Endothelial cell of umbilical vein (primary cell): ENCODE measurements around the gene RARS1. TPM values are rescaled to one million over a fixed set of nuclear protein-coding genes. Genes with fewer than 3 reads are reported as not detected.

Experiments used
- BruUV-seq: library from RNA; stranded (reverse); fragments of 400-500 nt; replicated peaks from 2 replicates; lab custom pipeline; 2021; lab: Mats Ljungman, UMichigan
- CTCF ChIA-PET: fragments of 300-600, 350-600 bp; sonication (Branson Sonifier 250); formaldehyde crosslinking; loops from one replicate; lab custom pipeline; 2021; ENCODE audit warnings: antibody characterized with exemption, inconsistent platforms; lab: Charles Lee
- POLR2A ChIA-PET: fragments of 300-600, 350-600 bp; sonication (Branson Sonifier 250); formaldehyde crosslinking; loops from one replicate; lab custom pipeline; 2021; ENCODE audit warnings: antibody characterized with exemption, inconsistent platforms; lab: Charles Lee
- DNase-seq: peaks from one replicate; pipeline ENCODE4 v3.0.0-alpha.2; 2011; ENCODE audit warnings: low read depth, low spot score
- FAIRE-seq: peaks from 2 replicates; lab custom pipeline; 2011; peaks lifted over from hg19 to GRCh38; lab: Jason Lieb, UNC
- H2AFZ ChIP-seq: 2 replicates; pipeline ENCODE4 v1.6.0; 2012; ENCODE audit warnings: low read depth, low read length, control low read depth, inconsistent platforms
- H3K27ac ChIP-seq: 2 replicates; pipeline ENCODE4 v1.5.1; 2011; ENCODE audit warnings: low read depth, mild to moderate bottlenecking, control low read depth, low read length, moderate library complexity; ENCODE audit not compliant: insufficient read depth
- H3K27me3 ChIP-seq, 2 experiments: 2 replicates each; pipeline versions ENCODE4 v1.6.0 to v1.6.1; 2011; ENCODE audit warnings: low read length in 2 of 2, mixed read lengths in 1 of 2; ENCODE audit not compliant: control insufficient read depth in 2 of 2, insufficient read depth in 2 of 2
- H3K36me3 ChIP-seq, 2 experiments: 2 replicates in 1 of 2; 3 replicates in 1 of 2; pipeline ENCODE4 v1.5.1; 2011; ENCODE audit warnings: low read length in 2 of 2, mild to moderate bottlenecking in 1 of 2, moderate library complexity in 1 of 2; ENCODE audit not compliant: control insufficient read depth in 2 of 2, insufficient read depth in 2 of 2; ENCODE audit errors: extremely low read depth in 1 of 2
- H3K4me1 ChIP-seq: 3 replicates; pipeline ENCODE4 v1.5.1; 2011; ENCODE audit warnings: mild to moderate bottlenecking, low read length; ENCODE audit not compliant: control insufficient read depth, insufficient read depth; ENCODE audit errors: extremely low read depth
- H3K4me2 ChIP-seq: 2 replicates; pipeline ENCODE4 v1.6.1; 2011; ENCODE audit warnings: low read length, control low read depth, mixed read lengths; ENCODE audit not compliant: insufficient read depth
- H3K4me3 ChIP-seq, 3 experiments: fragments of 200-600 bp in 1 of 3; sonication (generic), shearing (Covaris generic) in 1 of 3; replicated peaks in 1 of 3; 2 replicates each; pipeline ENCODE4 v1.5.1; 2011 to 2016; ENCODE audit warnings: control low read depth in 3 of 3, low read length in 3 of 3, mild to moderate bottlenecking in 2 of 3, inconsistent platforms in 1 of 3, low read depth in 1 of 3, moderate library complexity in 1 of 3; ENCODE audit not compliant: insufficient read depth in 1 of 3
- H3K79me2 ChIP-seq: 2 replicates; pipeline ENCODE4 v1.6.0; 2012; ENCODE audit warnings: low read length, inconsistent platforms; ENCODE audit not compliant: control insufficient read depth, insufficient read depth
- H3K9ac ChIP-seq: replicated peaks from 2 replicates; pipeline ENCODE3; 2011; ENCODE audit warnings: low read length, control low read depth; ENCODE audit not compliant: insufficient read depth; ENCODE audit errors: extremely low read depth
- H3K9me1 ChIP-seq: replicated peaks from 3 replicates; pipeline ENCODE4 v1.6.0; 2011; ENCODE audit warnings: mild to moderate bottlenecking, low read length; ENCODE audit not compliant: control insufficient read depth, insufficient read depth; ENCODE audit errors: extremely low read depth
- H3K9me3 ChIP-seq: replicated peaks from 2 replicates; pipeline ENCODE4 v1.5.1; 2012; ENCODE audit warnings: low read length, inconsistent platforms; ENCODE audit not compliant: control insufficient read depth, insufficient read depth
- H4K20me1 ChIP-seq: replicated peaks from 2 replicates; pipeline ENCODE3; 2011; ENCODE audit warnings: mild to moderate bottlenecking, low read length; ENCODE audit not compliant: control insufficient read depth, insufficient read depth; ENCODE audit errors: extremely low read depth
- CTCF ChIP-seq, 2 donors: IDR thresholded peaks; 1 replicate in 1 of 2; 2 replicates in 1 of 2; pipeline ENCODE4 v1.5.1; 2011; ENCODE audit warnings: low read length in 2 of 2, mild to moderate bottlenecking in 2 of 2, moderate library complexity in 2 of 2, control low read depth in 1 of 2, inconsistent platforms in 1 of 2, low read depth in 1 of 2; ENCODE audit not compliant: insufficient read depth in 1 of 2; ENCODE audit errors: extremely low read depth in 1 of 2
- EZH2 ChIP-seq: IDR thresholded peaks from 2 replicates; pipeline ENCODE4 v1.6.1; 2012; ENCODE audit warnings: borderline replicate concordance, low read depth, mild to moderate bottlenecking, moderate library complexity, low read length, inconsistent platforms; ENCODE audit not compliant: severe bottlenecking
- FOS ChIP-seq: IDR thresholded peaks from 2 replicates; pipeline ENCODE4 v1.6.1; 2011; ENCODE audit warnings: mild to moderate bottlenecking, low read length, moderate library complexity, borderline replicate concordance; ENCODE audit not compliant: insufficient read depth
- GATA2 ChIP-seq: IDR thresholded peaks from 2 replicates; pipeline ENCODE4 v1.7.0; 2011; ENCODE audit warnings: low read depth, mild to moderate bottlenecking, moderate library complexity, mixed read lengths, low read length; ENCODE audit not compliant: insufficient read length, insufficient read depth
- JUN ChIP-seq: IDR thresholded peaks from 2 replicates; pipeline ENCODE4 v1.6.1; 2011; ENCODE audit warnings: borderline replicate concordance, low read depth; ENCODE audit not compliant: insufficient read length, insufficient read depth
- MAX ChIP-seq: IDR thresholded peaks from 2 replicates; pipeline ENCODE4 v1.6.1; 2011; ENCODE audit not compliant: insufficient read depth, insufficient read length
- MYC ChIP-seq: IDR thresholded peaks from one replicate; pipeline ENCODE4 v1.6.1; 2011; ENCODE audit warnings: mild to moderate bottlenecking, low read depth, low read length
- POLR2A ChIP-seq: IDR thresholded peaks from 2 replicates; pipeline ENCODE4 v1.6.1; 2012; ENCODE audit warnings: low read depth, mild to moderate bottlenecking, control low read depth, low read length
- POLR2AphosphoS5 ChIP-seq: IDR thresholded peaks from 2 replicates; pipeline ENCODE4 v1.6.1; 2012; ENCODE audit warnings: low read depth, mild to moderate bottlenecking, control low read depth, low read length, moderate library complexity; ENCODE audit not compliant: insufficient read depth
- dilution Hi-C: fragments of 300-500 bp; cut with MboI; formaldehyde crosslinking; loops from one replicate; pipeline ENCODE4 v1.15.0; 2019; ENCODE audit warnings: low sequenced_read_pairs; ENCODE audit not compliant: extremely low pct_ligation_motif_present
- intact Hi-C: fragments of 100-400 bp; cut with micrococcal nuclease; formaldehyde crosslinking; loops from one replicate; pipeline ENCODE4 v1.10.0; 2022
- polyA plus RNA-seq, 4 experiments: library from polyadenylated mRNA; depleted of rRNA in 3 of 4; stranded (reverse) in 3 of 4; unstranded in 1 of 4; fragments of >200 nt; gene quantifications; 2 replicates each; pipeline versions ENCODE4 v1.2.1 to v1.2.3, GENCODE V29; 2011 to 2012; ENCODE audit warnings: missing spikeins in 1 of 4
- total RNA-seq: library from RNA; stranded (reverse); gene quantifications from 2 replicates; pipeline ENCODE4 v1.2.3, GENCODE V29; 2021

Gene RARS1
- total and polyA plus RNA-seq, 2 donors (not counting 3 experiments of a cell fraction or from before 2014, with no cell fraction given) = 28.0 to 104 TPM

DNA sequence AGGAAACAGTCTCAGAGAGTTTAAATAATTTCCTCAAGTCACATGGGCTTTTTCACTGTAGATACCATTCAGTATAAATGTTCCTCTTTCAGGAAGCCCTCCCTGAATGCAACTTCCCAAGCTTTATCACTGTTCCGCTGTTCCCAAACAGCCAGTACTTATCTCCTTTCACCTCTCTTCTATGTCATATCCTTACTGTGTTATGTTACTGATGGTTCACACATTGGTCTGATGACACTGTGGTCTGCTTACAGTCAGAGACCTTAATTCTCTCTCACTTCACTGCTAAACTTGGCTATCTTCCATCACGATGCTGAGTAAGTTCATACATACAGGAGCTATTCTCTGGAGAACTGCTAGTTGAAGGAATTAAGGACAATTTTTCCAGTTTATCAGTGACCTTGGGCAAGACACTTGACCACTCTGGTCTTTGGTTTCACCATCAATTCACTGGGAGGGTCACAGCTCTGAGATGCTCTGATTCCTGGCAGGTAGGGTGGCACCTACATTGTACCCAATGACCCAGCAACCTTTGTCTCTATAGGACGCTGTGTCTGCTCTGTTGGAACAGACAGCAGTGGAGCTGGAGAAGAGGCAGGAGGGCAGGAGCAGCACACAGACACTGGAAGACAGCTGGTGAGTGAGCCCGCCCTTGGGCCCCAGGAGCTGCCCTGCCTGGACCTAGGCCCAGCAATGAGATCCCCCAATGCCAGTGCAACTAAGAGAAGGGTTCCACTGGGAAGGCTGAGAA is 42.1 kb upstream of the RARS1 start:
- Histone ChIP-seq H4K20me1 (no peaks in the 10 kb centered on the region), H3K36me3 (no peaks in the 10 kb centered on the region), H3K4me2 (no peak overlapping the region), H2AFZ (no peak overlapping the region), H3K27ac (no peak overlapping the region), H3K4me3 (no peak overlapping the region), H3K79me2 (no peaks in the 10 kb centered on the region), H3K4me1 (no peaks in the 10 kb centered on the region), H3K27me3 (no peaks in the 10 kb centered on the region), H3K9ac (no peak overlapping the region), H3K9me3 (no peaks in the 10 kb centered on the region), H3K9me1 (no peaks in the 10 kb centered on the region)
- FAIRE-seq (no peak), DNase-seq (peak; percentile 10)
- intact Hi-C loops = no loop called here
- BruUV-seq = no TSS peak
- dilution Hi-C loops = no loop called here
- TF ChIP-seq GATA2 = peak; percentile 62
- TF ChIP-seq EZH2 = no peak
- POLR2A ChIA-PET = no interaction called here
- CTCF ChIA-PET = no interaction called here

- Histone ChIP-seq H3K36me3 (no peaks in the 10 kb centered on the region), H3K4me1 (no peaks in the 10 kb centered on the region), H4K20me1 (no peaks in the 10 kb centered on the region), H3K27ac (no peak overlapping the region), H3K9me3 (no peaks in the 10 kb centered on the region), H2AFZ (no peak overlapping the region), H3K79me2 (no peaks in the 10 kb centered on the region), H3K4me2 (no peak overlapping the region), H3K9me1 (no peaks in the 10 kb centered on the region), H3K9ac (no peak overlapping the region), H3K27me3 (no peaks in the 10 kb centered on the region), H3K4me3 (no peak overlapping the region)
- no peak for FAIRE-seq
- intact Hi-C loops (no loop called here), dilution Hi-C loops (no loop called here)
- ChIA-PET POLR2A (no interaction called here), CTCF (no interaction called here)
- BruUV-seq = no TSS peak
- no peak for DNase-seq
- TF ChIP-seq JUN (no peak), GATA2 (no peak), EZH2 (no peak), POLR2A (no peak), CTCF (IDR thresholded peaks at IDR 0.05; ENCODE audit: extremely low read depth in 1 of 2, insufficient read depth in 1 of 2, low read depth in 1 of 2, low read length in 2 of 2) (no peak), POLR2AphosphoS5 (no peak), FOS (no peak), MYC (no peak), MAX (no peak)
These were observed 39.2 kb upstream of the RARS1 start for GRCh38 chr5:168446983-168447619.
